ENCODE data around the gene EIF3D.

GRCh38 chr22:36577019-36577418 lies 48.1 kb upstream of the EIF3D start:
- TF ChIP-seq CTCF (IDR thresholded peaks at IDR 0.05) (no peak), POLR2A (IDR thresholded peaks at IDR 0.05) (no peak), EP300 (IDR thresholded peaks at IDR 0.05) (no peak)
